GM23248 (cell line): ENCODE results near the gene HELZ2. TPM values are rescaled to one million over a fixed set of nuclear protein-coding genes. Genes with fewer than 3 reads are reported as not detected.

ENCODE experiments used
- DNase-seq: peaks from one replicate; pipeline ENCODE4 v3.0.0-alpha.2; 2015
- H2AFZ ChIP-seq: fragments of 200-600 bp; sonication (generic); 2 replicates; pipeline ENCODE4 v1.6.1; 2016; ENCODE audit warnings: antibody characterized with exemption
- H3F3A ChIP-seq: fragments of 200-600 bp; sonication (generic); 2 replicates; pipeline ENCODE4 v1.6.1; 2016; ENCODE audit warnings: mild to moderate bottlenecking, antibody characterized with exemption, mixed run types; ENCODE audit not compliant: insufficient read depth
- H3K27ac ChIP-seq: fragments of 200-600 bp; sonication (generic); 2 replicates; pipeline ENCODE4 v1.5.1; 2016; ENCODE audit warnings: mild to moderate bottlenecking
- H3K27me3 ChIP-seq: fragments of 200-600 bp; sonication (generic); replicated peaks from 2 replicates; pipeline ENCODE4 v1.6.1; 2016; ENCODE audit warnings: mild to moderate bottlenecking; ENCODE audit not compliant: insufficient read depth
- H3K36me3 ChIP-seq: fragments of 200-600 bp; sonication (generic); 2 replicates; pipeline ENCODE4 v1.6.1; 2016; ENCODE audit warnings: low read depth, mild to moderate bottlenecking
- H3K4me1 ChIP-seq: fragments of 200-600 bp; sonication (generic); 2 replicates; pipeline ENCODE4 v1.6.1; 2016; ENCODE audit warnings: mild to moderate bottlenecking; ENCODE audit not compliant: insufficient read depth
- H3K4me2 ChIP-seq: fragments of 200-600 bp; sonication (generic); one replicate; pipeline ENCODE4 v1.6.1; 2016; ENCODE audit warnings: mild to moderate bottlenecking; ENCODE audit not compliant: unreplicated experiment
- H3K4me3 ChIP-seq: fragments of 200-600 bp; sonication (generic); 2 replicates; pipeline ENCODE4 v1.5.1; 2016; ENCODE audit warnings: mild to moderate bottlenecking
- H3K79me2 ChIP-seq: fragments of 200-600 bp; sonication (generic); 2 replicates; pipeline ENCODE4 v1.6.1; 2016; ENCODE audit warnings: mild to moderate bottlenecking; ENCODE audit not compliant: insufficient read depth
- H3K9ac ChIP-seq: fragments of 200-600 bp; sonication (generic); 2 replicates; pipeline ENCODE4 v1.6.1; 2016; ENCODE audit warnings: mild to moderate bottlenecking
- H3K9me2 ChIP-seq: fragments of 200-600 bp; sonication (generic); 2 replicates; pipeline ENCODE4 v1.6.1; 2016; ENCODE audit warnings: mixed run types, mild to moderate bottlenecking, moderate library complexity; ENCODE audit not compliant: insufficient read depth
- H3K9me3 ChIP-seq: fragments of 200-600 bp; sonication (generic); one replicate; pipeline ENCODE4 v1.6.1; 2017; ENCODE audit warnings: low read depth
- H4K20me1 ChIP-seq: fragments of 200-600 bp; sonication (generic); 2 replicates; pipeline ENCODE4 v1.6.0; 2016; ENCODE audit not compliant: insufficient read depth
- EZH2 ChIP-seq: fragments of 200-600 bp; sonication (generic); IDR thresholded peaks from 2 replicates; pipeline ENCODE4 v1.6.1; 2018; ENCODE audit warnings: antibody characterized with exemption, mild to moderate bottlenecking; ENCODE audit not compliant: insufficient read depth, poor library complexity, severe bottlenecking
- EZH2phosphoT487 ChIP-seq: fragments of 200-600 bp; sonication (generic); IDR thresholded peaks from 2 replicates; pipeline ENCODE4 v1.6.1; 2018; ENCODE audit warnings: antibody characterized with exemption, moderate library complexity, mild to moderate bottlenecking, low read depth; ENCODE audit not compliant: insufficient read depth
- WGBS, 2 experiments: methylation state at CpG; one replicate each; pipeline ENCODE4 v1.1.6; 2015 to 2017; ENCODE audit warnings: low lambda C conversion rate in 2 of 2, low coverage in 1 of 2; ENCODE audit errors: missing lambda C conversion rate in 2 of 2; 5-methylcytosine and 5-hydroxymethylcytosine counted together
- in situ Hi-C: fragments of 300-500 bp; cut with MboI; formaldehyde crosslinking; loops from 2 replicates; pipeline ENCODE4 v1.15.0; 2020
- polyA plus RNA-seq: library from polyadenylated mRNA; unstranded; fragments of >200 nt; fragmentation: Nextera tagmentation; extraction: Ambion mirVana; gene quantifications from 2 replicates; pipeline ENCODE4 v1.2.1, GENCODE V29; 2016
- total RNA-seq: library from RNA; depleted of rRNA; stranded (reverse); fragments of >200 nt; shearing (Covaris generic); gene quantifications from 2 replicates; pipeline ENCODE4 v1.2.3, GENCODE V29; 2014; rRNA removed

HELZ2 gene, protein sequence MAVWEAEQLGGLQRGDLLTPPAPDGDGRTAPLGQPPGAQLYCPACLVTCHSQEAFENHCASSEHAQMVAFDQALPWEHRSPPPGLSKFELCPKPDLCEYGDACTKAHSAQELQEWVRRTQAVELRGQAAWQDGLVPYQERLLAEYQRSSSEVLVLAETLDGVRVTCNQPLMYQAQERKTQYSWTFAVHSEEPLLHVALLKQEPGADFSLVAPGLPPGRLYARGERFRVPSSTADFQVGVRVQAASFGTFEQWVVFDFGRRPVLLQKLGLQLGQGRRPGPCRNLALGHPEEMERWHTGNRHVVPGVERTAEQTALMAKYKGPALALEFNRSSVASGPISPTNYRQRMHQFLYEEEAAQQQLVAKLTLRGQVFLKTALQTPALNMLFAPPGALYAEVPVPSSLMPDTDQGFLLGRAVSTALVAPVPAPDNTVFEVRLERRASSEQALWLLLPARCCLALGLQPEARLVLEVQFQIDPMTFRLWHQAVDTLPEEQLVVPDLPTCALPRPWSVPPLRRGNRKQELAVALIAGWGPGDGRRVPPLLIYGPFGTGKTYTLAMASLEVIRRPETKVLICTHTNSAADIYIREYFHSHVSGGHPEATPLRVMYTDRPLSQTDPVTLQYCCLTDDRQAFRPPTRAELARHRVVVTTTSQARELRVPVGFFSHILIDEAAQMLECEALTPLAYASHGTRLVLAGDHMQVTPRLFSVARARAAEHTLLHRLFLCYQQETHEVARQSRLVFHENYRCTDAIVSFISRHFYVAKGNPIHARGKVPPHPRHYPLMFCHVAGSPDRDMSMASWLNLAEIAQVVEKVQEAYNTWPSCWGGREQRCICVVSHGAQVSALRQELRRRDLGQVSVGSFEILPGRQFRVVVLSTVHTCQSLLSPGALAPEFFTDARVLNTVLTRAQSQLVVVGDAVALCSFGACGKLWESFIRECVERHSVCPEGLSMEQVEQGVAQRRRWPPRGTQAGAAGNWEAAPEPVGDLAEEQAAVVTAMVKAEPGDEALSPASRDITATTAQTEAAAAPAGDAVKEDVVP (N-terminal part only)
- 17.5 and 25.2 TPM in 2 replicates for total RNA-seq
- 3.0 and 3.7 TPM in 2 replicates for polyA plus RNA-seq

DNA sequence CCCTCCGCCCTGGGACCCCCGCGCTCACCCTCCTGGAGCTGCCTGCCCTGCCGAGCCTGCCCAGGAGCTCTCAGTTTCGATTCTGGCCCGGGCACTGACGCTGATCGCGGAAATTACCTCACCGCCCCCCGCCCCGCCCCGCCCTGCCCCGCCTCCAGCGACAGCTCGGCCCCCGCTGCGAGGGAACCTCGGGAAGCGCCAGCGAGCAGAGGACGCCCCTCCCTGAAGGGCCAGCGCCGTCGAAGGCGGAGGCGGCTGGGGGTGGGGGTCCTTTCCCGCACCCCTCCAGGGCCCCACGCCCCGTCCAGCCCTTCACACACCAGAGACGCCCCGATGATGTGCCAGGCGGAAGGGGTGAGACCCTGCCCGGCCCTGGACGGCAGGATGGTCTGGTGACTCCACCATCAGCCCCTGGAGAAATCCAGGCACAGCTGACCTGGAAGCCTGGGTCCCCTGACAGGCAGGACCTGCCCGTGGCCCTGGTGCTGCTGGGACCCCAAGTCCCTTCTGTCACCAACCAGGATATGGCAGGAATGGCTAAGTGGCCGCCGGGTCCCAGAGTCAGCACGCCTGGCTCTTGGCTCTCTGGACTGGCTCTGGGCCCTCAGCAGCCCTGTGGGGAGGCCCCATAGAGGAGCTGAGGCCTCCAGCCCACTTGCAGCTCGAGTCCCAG, at the start of gene HELZ2:
HELZ2 (minus strand) TSS at position 84 of the 673 bp plus-strand sequence. CDS start 1,854 bp downstream, outside the sequence.
- Histone ChIP-seq H3K27me3 (no peaks in the 10 kb centered on the region), H3F3A (peaks cover 15% of the 10 kb centered on the region; the same call in 1 of the 2 replicates), H3K27ac (no peak within 1 kb of the TSS), H3K9me2 (no peaks in the 10 kb centered on the region), H3K9ac (peak within 1 kb of the TSS; percentile 87), H3K4me3 (peak within 1 kb of the TSS; percentile 90), H3K4me2 (peak within 1 kb of the TSS; percentile 91), H3K79me2 (0 out of 2 replicates have a peak, but pooled peaks cover 8% of the 10 kb centered on the region), H3K36me3 (no peaks in the 10 kb centered on the region), H3K9me3 (no peaks in the 10 kb centered on the region), H3K4me1 (0 out of 2 replicates have a peak, but pooled peaks cover 10% of the 10 kb centered on the region), H2AFZ (peak within 1 kb of the TSS; percentile 72), H4K20me1 (no peaks in the 10 kb centered on the region)
- DNase-seq: peak; percentile 90
- TF ChIP-seq EZH2phosphoT487 (no peak), EZH2 (no peak)
- in situ Hi-C loops: no loop called here
- 8 to 11% methylated on average over 15 to 34 of the region's 40 CpGs for WGBS, 2 experiments

DNA sequence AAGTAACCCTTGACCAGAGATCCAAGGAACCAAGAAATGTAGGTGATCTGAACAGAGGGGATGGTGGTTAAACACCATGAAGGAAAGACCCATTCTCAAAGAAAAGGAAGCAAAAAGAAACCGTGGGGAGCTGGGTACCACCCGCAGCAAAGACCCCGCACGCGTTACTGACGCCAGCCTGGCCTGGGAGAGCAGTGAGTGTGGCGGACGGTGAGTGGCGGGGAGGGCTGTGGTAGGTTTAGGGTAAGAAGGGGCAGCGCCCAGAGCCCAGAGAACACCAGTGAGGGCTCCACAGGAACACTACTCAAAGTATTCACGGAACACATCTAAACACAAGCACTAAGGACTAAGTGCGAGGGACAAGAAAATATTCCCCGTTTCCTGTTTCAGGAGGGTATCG, 48.7 kb upstream of the HELZ2 start:
- TF ChIP-seq EZH2phosphoT487 (no peak), EZH2 (no peak)
- Histone ChIP-seq H3F3A (0 out of 2 replicates have a peak, but pooled peaks cover 8% of the 10 kb centered on the region), H3K4me1 (no peaks in the 10 kb centered on the region), H3K27me3 (no peaks in the 10 kb centered on the region), H3K36me3 (no peaks in the 10 kb centered on the region; the same call in 1 of the 2 replicates), H3K4me3 (no peak overlapping the region), H4K20me1 (no peaks in the 10 kb centered on the region), H2AFZ (no peak overlapping the region), H3K9ac (no peak overlapping the region), H3K4me2 (no peak overlapping the region), H3K9me3 (no peaks in the 10 kb centered on the region), H3K79me2 (peaks cover 92% of the 10 kb centered on the region), H3K9me2 (no peaks in the 10 kb centered on the region), H3K27ac (no peak overlapping the region)
- 93 to 96% methylated on average over 14 of the region's 14 CpGs for WGBS, 2 experiments
- in situ Hi-C loops: no loop called here
- no peak for DNase-seq

DNA sequence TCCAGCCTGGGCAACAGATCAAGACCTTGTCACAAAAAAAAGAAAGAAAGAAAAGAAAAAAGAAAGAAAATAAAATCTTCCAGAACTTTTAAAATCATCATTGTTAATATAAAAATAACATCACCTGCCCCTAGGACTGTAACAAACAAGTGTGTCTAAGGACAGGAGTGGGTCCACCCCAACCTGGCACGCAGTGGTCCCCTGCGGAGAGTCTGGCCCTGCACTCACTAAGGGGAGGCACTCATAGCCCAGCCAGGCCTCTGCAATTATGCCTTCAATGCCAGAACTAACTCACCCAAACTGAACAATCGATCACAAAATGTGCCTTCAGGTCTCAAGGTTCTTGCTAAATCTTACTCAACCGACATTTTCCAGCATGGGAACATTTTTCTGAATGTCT, 48.1 kb upstream of the HELZ2 start:
- Histone ChIP-seq H3K36me3 (peaks cover 1% of the 10 kb centered on the region; the same call in 1 of the 2 replicates), H2AFZ (no peak overlapping the region), H3K4me1 (no peaks in the 10 kb centered on the region), H3K9me3 (no peaks in the 10 kb centered on the region), H3K27me3 (no peaks in the 10 kb centered on the region), H3K4me2 (no peak overlapping the region), H3K4me3 (no peak overlapping the region), H3K9ac (no peak overlapping the region), H3F3A (0 out of 2 replicates have a peak, but pooled peaks cover 8% of the 10 kb centered on the region), H3K27ac (no peak overlapping the region), H3K79me2 (peaks cover 87% of the 10 kb centered on the region), H3K9me2 (no peaks in the 10 kb centered on the region), H4K20me1 (no peaks in the 10 kb centered on the region)
- WGBS, 2 experiments: 88 to 92% methylated on average over 4 of the region's 4 CpGs
- DNase-seq: no peak
- in situ Hi-C loops: no loop called here
- TF ChIP-seq EZH2phosphoT487 (no peak), EZH2 (no peak)

DNA sequence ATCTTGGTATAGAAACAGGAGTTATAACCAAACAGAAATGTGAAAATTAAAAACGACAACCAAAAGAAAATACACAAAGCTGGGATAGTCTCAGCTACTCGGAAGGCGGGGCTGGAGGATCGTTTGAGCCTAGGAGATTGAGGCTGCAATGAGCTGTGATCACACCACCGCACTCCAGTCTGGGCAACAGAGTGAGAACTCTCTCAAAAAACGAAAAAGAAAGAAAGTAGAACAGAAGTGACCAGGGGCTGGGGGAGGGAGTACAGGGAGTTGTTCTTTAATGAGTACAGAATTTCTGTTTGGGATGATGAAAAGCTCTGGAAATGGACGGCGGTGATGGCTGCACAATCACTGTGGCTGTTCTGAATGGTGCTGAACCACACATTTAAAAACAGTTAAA, 47.0 kb upstream of the HELZ2 start:
- no peak for TF ChIP-seq EZH2phosphoT487
- TF ChIP-seq EZH2: no peak
- 75 to 79% methylated on average over 8 of the region's 8 CpGs for WGBS, 2 experiments
- Histone ChIP-seq H3K9me2 (no peaks in the 10 kb centered on the region), H3K27me3 (no peaks in the 10 kb centered on the region), H3K4me2 (no peak overlapping the region), H4K20me1 (no peaks in the 10 kb centered on the region), H3F3A (0 out of 2 replicates have a peak, but pooled peaks cover 8% of the 10 kb centered on the region), H2AFZ (no peak overlapping the region), H3K4me1 (no peaks in the 10 kb centered on the region), H3K36me3 (peaks cover 5% of the 10 kb centered on the region; the same call in 1 of the 2 replicates), H3K9ac (no peak overlapping the region), H3K79me2 (peaks cover 92% of the 10 kb centered on the region), H3K9me3 (no peaks in the 10 kb centered on the region), H3K27ac (no peak overlapping the region), H3K4me3 (no peak overlapping the region)
- no peak for DNase-seq
- in situ Hi-C loops: no loop called here
